Tibial nerve (tissue), 3 donors: ENCODE measurements around the gene MED22.

Experiments
- CTCF ChIP-seq, 5 experiments: fragments of 200-600 bp in 3 of 5; fragments of 450-650 bp in 2 of 5; sonication (generic) in 3 of 5; IDR thresholded peaks; one replicate each; pipeline ENCODE4 v1.5.1; 2016 to 2019; ENCODE audit warnings: antibody characterized with exemption in 5 of 5, mild to moderate bottlenecking in 3 of 5, moderate library complexity in 2 of 5
- POLR2A ChIP-seq, 2 donors: fragments of 450-650 bp; IDR thresholded peaks; one replicate each; pipeline ENCODE4 v1.6.1; 2017; ENCODE audit warnings: antibody characterized with exemption in 2 of 2, mild to moderate bottlenecking in 2 of 2, moderate library complexity in 2 of 2

DNA sequence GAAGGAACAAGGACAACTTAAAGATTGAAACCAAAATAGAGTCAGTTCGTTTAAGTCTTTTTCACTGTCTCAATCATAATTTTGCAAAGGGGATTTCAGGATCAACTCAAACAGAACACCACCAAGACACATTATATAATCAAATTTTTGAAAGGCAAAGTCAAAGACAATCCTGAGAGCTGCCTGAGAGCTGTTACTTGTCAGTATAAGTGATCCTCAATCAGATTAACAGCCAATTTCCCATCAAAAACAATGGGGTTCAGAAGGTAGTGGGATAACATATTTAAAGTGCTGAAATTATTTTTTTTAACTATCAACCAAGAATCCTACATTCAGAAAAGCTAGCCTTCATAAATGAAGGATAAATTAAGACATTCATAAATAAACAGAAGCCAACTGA is 53.7 kb downstream of the MED22 start:
- no peak for TF ChIP-seq POLR2A (IDR thresholded peaks at IDR 0.05)
- no peak for TF ChIP-seq CTCF (IDR thresholded peaks at IDR 0.05)
